Liver (tissue), 3 donors: ENCODE measurements around the gene OPA3.

Experiments
- HNF4A ChIP-seq, 2 donors: conservative IDR thresholded peaks; 2 replicates each; pipeline ENCODE4 v1.6.1; 2016; ENCODE audit warnings: antibody characterized with exemption in 2 of 2, mild to moderate bottlenecking in 2 of 2
- RXRA ChIP-seq, 2 donors: IDR thresholded peaks; 2 replicates each; pipeline ENCODE4 v1.6.1; 2017 to 2018; ENCODE audit warnings: antibody characterized with exemption in 2 of 2, mild to moderate bottlenecking in 1 of 2
- TF ChIP-seq, protein P1 (sequence below): fragments of 150-350 bp; IDR thresholded peaks from 2 replicates; pipeline ENCODE4 v1.5.1; 2017; ENCODE audit warnings: improper control_type of control experiment, low read depth, low read length; ENCODE audit not compliant: missing input control
- TF ChIP-seq, protein P2 (sequence below): IDR thresholded peaks from 2 replicates; pipeline ENCODE4 v1.6.1; 2016; ENCODE audit warnings: antibody characterized with exemption
- donor health status: healthy.
- donor health status: healthy.

DNA sequence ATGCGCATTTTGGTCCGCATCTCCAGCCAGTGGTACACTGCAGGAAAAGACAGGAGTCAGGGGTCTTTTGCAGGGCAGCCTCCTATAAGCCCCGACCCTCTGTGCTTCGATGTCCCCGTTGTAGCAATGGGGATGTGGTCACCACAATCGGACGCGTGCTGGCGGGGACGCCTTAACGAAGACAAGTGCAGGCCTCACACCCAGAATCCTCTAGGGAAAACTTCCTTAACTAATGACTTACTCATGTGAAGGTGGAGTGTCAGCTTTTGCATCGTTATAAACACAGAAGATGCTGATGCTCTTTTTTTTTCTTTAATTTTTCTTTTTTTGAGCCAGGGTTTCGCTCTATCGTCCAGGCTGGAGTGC, 55.2 kb downstream of the OPA3 start:
- TF ChIP-seq, protein P1, sequence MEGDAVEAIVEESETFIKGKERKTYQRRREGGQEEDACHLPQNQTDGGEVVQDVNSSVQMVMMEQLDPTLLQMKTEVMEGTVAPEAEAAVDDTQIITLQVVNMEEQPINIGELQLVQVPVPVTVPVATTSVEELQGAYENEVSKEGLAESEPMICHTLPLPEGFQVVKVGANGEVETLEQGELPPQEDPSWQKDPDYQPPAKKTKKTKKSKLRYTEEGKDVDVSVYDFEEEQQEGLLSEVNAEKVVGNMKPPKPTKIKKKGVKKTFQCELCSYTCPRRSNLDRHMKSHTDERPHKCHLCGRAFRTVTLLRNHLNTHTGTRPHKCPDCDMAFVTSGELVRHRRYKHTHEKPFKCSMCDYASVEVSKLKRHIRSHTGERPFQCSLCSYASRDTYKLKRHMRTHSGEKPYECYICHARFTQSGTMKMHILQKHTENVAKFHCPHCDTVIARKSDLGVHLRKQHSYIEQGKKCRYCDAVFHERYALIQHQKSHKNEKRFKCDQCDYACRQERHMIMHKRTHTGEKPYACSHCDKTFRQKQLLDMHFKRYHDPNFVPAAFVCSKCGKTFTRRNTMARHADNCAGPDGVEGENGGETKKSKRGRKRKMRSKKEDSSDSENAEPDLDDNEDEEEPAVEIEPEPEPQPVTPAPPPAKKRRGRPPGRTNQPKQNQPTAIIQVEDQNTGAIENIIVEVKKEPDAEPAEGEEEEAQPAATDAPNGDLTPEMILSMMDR, result no peak
- TF ChIP-seq, protein P2, sequence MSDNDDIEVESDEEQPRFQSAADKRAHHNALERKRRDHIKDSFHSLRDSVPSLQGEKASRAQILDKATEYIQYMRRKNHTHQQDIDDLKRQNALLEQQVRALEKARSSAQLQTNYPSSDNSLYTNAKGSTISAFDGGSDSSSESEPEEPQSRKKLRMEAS, result no peak
- no peak for TF ChIP-seq RXRA (IDR thresholded peaks at IDR 0.05)
- no peak for TF ChIP-seq HNF4A (conservative IDR thresholded peaks at IDR 0.05)
